IgD-negative memory B cell (primary cell): ENCODE data around the gene MAML1. TPM values are rescaled to one million over a fixed set of nuclear protein-coding genes. Genes with fewer than 3 reads are reported as not detected.
"Not testable (repeated sequence)": the region's sequence is repeated elsewhere in the genome, so short reads cannot be mapped to it uniquely, and the experiment has no call there.

ENCODE experiments used
- H3K27ac Mint-ChIP-seq, 3 donors: one replicate each; pipeline ENCODE4 v1.8.0; 2020 to 2022; ENCODE audit warnings: mild to moderate bottlenecking in 3 of 3, mixed read lengths in 3 of 3, moderate library complexity in 1 of 3
- H3K27me3 Mint-ChIP-seq: one replicate; pipeline ENCODE4 v1.8.0; 2021; ENCODE audit warnings: mixed read lengths
- H3K36me3 Mint-ChIP-seq: one replicate; pipeline ENCODE4 v1.8.0; 2020; ENCODE audit warnings: mild to moderate bottlenecking, mixed read lengths
- H3K4me1 Mint-ChIP-seq, 3 donors: one replicate each; pipeline ENCODE4 v1.8.0; 2020 to 2022; ENCODE audit warnings: mixed read lengths in 3 of 3, mild to moderate bottlenecking in 1 of 3
- H3K4me3 Mint-ChIP-seq, 4 donors: one replicate each; pipeline ENCODE4 v1.8.0; 2020 to 2022; ENCODE audit warnings: mild to moderate bottlenecking in 4 of 4, mixed read lengths in 4 of 4, moderate library complexity in 3 of 4
- H3K9me3 Mint-ChIP-seq, 3 donors: one replicate each; pipeline ENCODE4 v1.8.0; 2020 to 2021; ENCODE audit warnings: mixed read lengths in 3 of 3, mild to moderate bottlenecking in 1 of 3
- polyA plus RNA-seq: library from polyadenylated mRNA; unstranded; fragments of 300-500 nt; fragmentation: Illumina TruSeq; gene quantifications from one replicate; pipeline ENCODE4 v1.2.3, GENCODE V29; 2021

Gene MAML1
- polyA plus RNA-seq, 1 donor from 2014 or later, result 4.7 TPM

- no peak overlapping the region for H3K4me3 Mint-ChIP-seq
- no peaks in the 10 kb centered on the region for H3K9me3 Mint-ChIP-seq
- H3K4me1 Mint-ChIP-seq, result peaks cover 6 to 10% (median 9%) of the 10 kb centered on the region in 3 donors
- no peaks in the 10 kb centered on the region for H3K27me3 Mint-ChIP-seq
- peak overlapping the region in 1 of 3 donors; percentile 93 for H3K27ac Mint-ChIP-seq
- peaks cover 4% of the 10 kb centered on the region for H3K36me3 Mint-ChIP-seq
These were observed 8.5 kb upstream of the MAML1 start for GRCh38 chr5:179724163-179724562.

GRCh38 chr5:179727106-179727505 lies 5.5 kb upstream of the MAML1 start:
- H3K36me3 Mint-ChIP-seq, result peaks cover 4% of the 10 kb centered on the region
- H3K9me3 Mint-ChIP-seq, result no peaks in the 10 kb centered on the region
- peak overlapping the region in 1 of 4 donors; percentile 8 for H3K4me3 Mint-ChIP-seq
- H3K4me1 Mint-ChIP-seq, result peaks cover 7 to 18% (median 10%) of the 10 kb centered on the region in 3 donors
- no peaks in the 10 kb centered on the region for H3K27me3 Mint-ChIP-seq
- peak overlapping the region in 2 of 3 donors; percentile 81 to 86 for H3K27ac Mint-ChIP-seq

GRCh38 chr5:179729303-179729702 lies 3.3 kb upstream of the MAML1 start:
- Mint-ChIP-seq H3K36me3 (peaks cover 4% of the 10 kb centered on the region), H3K4me3 (peak overlapping the region in 1 of 4 donors; percentile 53), H3K4me1 (peaks cover 10 to 25% (median 25%) of the 10 kb centered on the region in 3 donors), H3K9me3 (no peaks in the 10 kb centered on the region), H3K27me3 (no peaks in the 10 kb centered on the region), H3K27ac (no peak overlapping the region)

- Mint-ChIP-seq H3K27ac (peak overlapping the region in 2 of 3 donors; percentile 1 to 56), H3K4me3 (peak overlapping the region in 1 of 4 donors; percentile 53), H3K9me3 (no peaks in the 10 kb centered on the region), H3K4me1 (peaks cover 14 to 29% (median 29%) of the 10 kb centered on the region in 3 donors), H3K27me3 (no peaks in the 10 kb centered on the region), H3K36me3 (peaks cover 2% of the 10 kb centered on the region)
These were observed 2.9 kb upstream of the MAML1 start for GRCh38 chr5:179729727-179730126.

- Mint-ChIP-seq H3K4me3 (peak overlapping the region in 1 of 4 donors; percentile 53), H3K9me3 (no peaks in the 10 kb centered on the region), H3K27me3 (no peaks in the 10 kb centered on the region), H3K4me1 (peaks cover 15 to 32% (median 31%) of the 10 kb centered on the region in 3 donors), H3K27ac (peak overlapping the region in 1 of 3 donors; percentile 56), H3K36me3 (peaks cover 2% of the 10 kb centered on the region)
These were observed 2.3 kb upstream of the MAML1 start for GRCh38 chr5:179730356-179730755.

GRCh38 chr5:179730852-179731251 lies 1.8 kb upstream of the MAML1 start:
- Mint-ChIP-seq H3K4me1 (peaks cover 16 to 32% (median 31%) of the 10 kb centered on the region in 3 donors), H3K36me3 (peaks cover 2% of the 10 kb centered on the region), H3K27ac (peak overlapping the region in 2 of 3 donors; percentile 39 to 56), H3K4me3 (peak overlapping the region in 2 of 4 donors; percentile 21 to 53), H3K9me3 (no peaks in the 10 kb centered on the region), H3K27me3 (no peaks in the 10 kb centered on the region)

GRCh38 chr5:179731791-179732411 lies 721 bp upstream of the MAML1 start:
- Mint-ChIP-seq H3K27me3 (no peaks in the 10 kb centered on the region), H3K36me3 (no peaks in the 10 kb centered on the region), H3K4me3 (peak overlapping the region; percentile 86 to 96 (median 92)), H3K27ac (peak overlapping the region; percentile 80 to 96 (median 88)), H3K4me1 (peaks cover 18 to 28% (median 28%) of the 10 kb centered on the region in 3 donors), H3K9me3 (no peaks in the 10 kb centered on the region)

- peak overlapping the region; percentile 89 to 98 (median 94) for H3K4me3 Mint-ChIP-seq
- no peaks in the 10 kb centered on the region for H3K36me3 Mint-ChIP-seq
- H3K4me1 Mint-ChIP-seq, result peaks cover 26 to 31% (median 31%) of the 10 kb centered on the region in 3 donors
- no peaks in the 10 kb centered on the region for H3K9me3 Mint-ChIP-seq
- no peaks in the 10 kb centered on the region for H3K27me3 Mint-ChIP-seq
- peak overlapping the region; percentile 95 to 99 (median 96) for H3K27ac Mint-ChIP-seq
These were observed 523 bp downstream of the MAML1 start for GRCh38 chr5:179732918-179733771.

- no peaks in the 10 kb centered on the region for H3K9me3 Mint-ChIP-seq
- peaks cover 29 to 37% (median 36%) of the 10 kb centered on the region in 3 donors for H3K4me1 Mint-ChIP-seq
- peak overlapping the region; percentile 93 to 99 (median 95) for H3K27ac Mint-ChIP-seq
- no peaks in the 10 kb centered on the region for H3K27me3 Mint-ChIP-seq
- peak overlapping the region; percentile 89 to 98 (median 94) for H3K4me3 Mint-ChIP-seq
- H3K36me3 Mint-ChIP-seq, result peaks cover under 1% of the 10 kb centered on the region
These were observed 1.1 kb downstream of the MAML1 start for GRCh38 chr5:179733772-179734126.

GRCh38 chr5:179734536-179735164 lies 2.0 kb downstream of the MAML1 start:
- H3K4me1 Mint-ChIP-seq, result peaks cover 29 to 42% (median 38%) of the 10 kb centered on the region in 3 donors
- H3K36me3 Mint-ChIP-seq, result peaks cover 2% of the 10 kb centered on the region
- H3K27me3 Mint-ChIP-seq, result no peaks in the 10 kb centered on the region
- H3K27ac Mint-ChIP-seq, result peak overlapping the region in 2 of 3 donors; percentile 95 to 99
- peak overlapping the region; percentile 89 to 98 (median 94) for H3K4me3 Mint-ChIP-seq
- H3K9me3 Mint-ChIP-seq, result no peaks in the 10 kb centered on the region

GRCh38 chr5:179738742-179739141 lies 6.1 kb downstream of the MAML1 start:
- H3K27ac Mint-ChIP-seq, result no peak overlapping the region
- H3K36me3 Mint-ChIP-seq, result peaks cover 8% of the 10 kb centered on the region
- H3K4me3 Mint-ChIP-seq, result peak overlapping the region in 3 of 4 donors; percentile 12 to 74 (median 42)
- peaks cover 34 to 45% (median 40%) of the 10 kb centered on the region in 3 donors for H3K4me1 Mint-ChIP-seq
- H3K27me3 Mint-ChIP-seq, result no peaks in the 10 kb centered on the region
- H3K9me3 Mint-ChIP-seq, result no peaks in the 10 kb centered on the region

GRCh38 chr5:179744106-179744505 lies 11.5 kb downstream of the MAML1 start:
- not testable (repeated sequence) for H3K27me3 Mint-ChIP-seq, H3K36me3 Mint-ChIP-seq, H3K9me3 Mint-ChIP-seq, H3K4me3 Mint-ChIP-seq, H3K27ac Mint-ChIP-seq
- H3K4me1 Mint-ChIP-seq, result peaks cover 18 to 29% (median 25%) of the 10 kb centered on the region in 3 donors

- H3K4me3 Mint-ChIP-seq, result peak overlapping the region in 1 of 4 donors; percentile 75
- H3K4me1 Mint-ChIP-seq, result peaks cover 10 to 15% (median 15%) of the 10 kb centered on the region in 3 donors
- no peaks in the 10 kb centered on the region for H3K27me3 Mint-ChIP-seq
- peaks cover 3% of the 10 kb centered on the region for H3K36me3 Mint-ChIP-seq
- no peak overlapping the region for H3K27ac Mint-ChIP-seq
- no peaks in the 10 kb centered on the region for H3K9me3 Mint-ChIP-seq
These were observed 14.2 kb downstream of the MAML1 start for GRCh38 chr5:179746872-179747271.

- peaks cover 10 to 15% (median 14%) of the 10 kb centered on the region in 3 donors for H3K4me1 Mint-ChIP-seq
- H3K27ac Mint-ChIP-seq, result peak overlapping the region in 1 of 3 donors; percentile 7
- peaks cover 3% of the 10 kb centered on the region for H3K36me3 Mint-ChIP-seq
- no peak overlapping the region for H3K4me3 Mint-ChIP-seq
- no peaks in the 10 kb centered on the region for H3K9me3 Mint-ChIP-seq
- no peaks in the 10 kb centered on the region for H3K27me3 Mint-ChIP-seq
These were observed 15.2 kb downstream of the MAML1 start for GRCh38 chr5:179747811-179748210.
